GM13976 (cell line): ENCODE data around the gene PHEX.

Experiments
- DNase-seq: peaks from one replicate; pipeline ENCODE4 v3.0.0; 2012; ENCODE audit warnings: low spot score
- CTCF ChIP-seq: IDR thresholded peaks from 2 replicates; pipeline ENCODE4 v1.5.1; 2012; ENCODE audit warnings: borderline replicate concordance, mild to moderate bottlenecking; ENCODE audit not compliant: insufficient read depth; ENCODE audit errors: extremely low read depth, missing control alignments, control extremely low read depth
- in situ Hi-C: fragments of 300-500 bp; cut with MboI; formaldehyde crosslinking; loops from one replicate; pipeline ENCODE4 v1.12.0; 2022; ENCODE audit warnings: low sequenced_read_pairs, mixed read lengths, inconsistent platforms; ENCODE audit not compliant: unreplicated experiment

PHEX gene

DNA sequence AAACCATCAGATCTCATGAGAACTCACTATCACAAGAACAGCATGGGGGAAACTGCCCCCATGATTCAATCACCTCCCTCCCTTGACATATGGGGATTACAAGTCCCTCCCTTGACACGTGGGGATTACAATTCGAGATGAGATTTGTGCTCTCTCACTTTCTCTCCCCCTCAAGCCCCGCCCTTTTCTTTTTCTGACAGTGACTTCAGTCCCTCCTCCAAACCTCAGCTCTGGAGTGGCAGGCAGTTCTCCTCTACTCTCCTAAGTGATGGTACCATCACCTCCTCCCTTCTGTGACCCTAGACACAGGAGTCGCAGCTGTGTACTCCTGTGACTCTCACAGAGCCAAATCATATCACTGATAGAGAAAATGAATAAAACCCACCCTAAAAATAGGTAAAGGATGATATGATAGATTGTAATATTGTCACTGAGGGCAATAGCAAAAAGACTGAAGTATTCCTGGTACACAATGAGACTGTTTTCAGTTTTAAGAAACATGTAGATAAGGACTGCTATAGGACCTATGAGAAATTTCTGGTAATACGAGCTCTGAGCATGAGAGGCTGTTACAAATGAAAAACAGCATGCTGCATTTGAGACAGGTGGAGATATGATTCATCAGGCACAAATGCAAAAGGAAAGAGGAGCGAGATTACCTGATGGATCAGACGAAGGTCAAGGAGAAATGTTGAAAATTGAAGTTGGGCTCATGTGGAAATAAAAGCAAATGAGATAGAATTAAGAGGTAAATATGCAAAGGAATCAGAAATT is 139.3 kb downstream of the PHEX start:
- TF ChIP-seq CTCF = no peak
- DNase-seq = no peak
- in situ Hi-C loops = no loop called here

- TF ChIP-seq CTCF = no peak
- in situ Hi-C loops = no loop called here
- no peak for DNase-seq
Measured at GRCh38 chrX:22173966-22174365, 141.8 kb downstream of the PHEX start.

DNA sequence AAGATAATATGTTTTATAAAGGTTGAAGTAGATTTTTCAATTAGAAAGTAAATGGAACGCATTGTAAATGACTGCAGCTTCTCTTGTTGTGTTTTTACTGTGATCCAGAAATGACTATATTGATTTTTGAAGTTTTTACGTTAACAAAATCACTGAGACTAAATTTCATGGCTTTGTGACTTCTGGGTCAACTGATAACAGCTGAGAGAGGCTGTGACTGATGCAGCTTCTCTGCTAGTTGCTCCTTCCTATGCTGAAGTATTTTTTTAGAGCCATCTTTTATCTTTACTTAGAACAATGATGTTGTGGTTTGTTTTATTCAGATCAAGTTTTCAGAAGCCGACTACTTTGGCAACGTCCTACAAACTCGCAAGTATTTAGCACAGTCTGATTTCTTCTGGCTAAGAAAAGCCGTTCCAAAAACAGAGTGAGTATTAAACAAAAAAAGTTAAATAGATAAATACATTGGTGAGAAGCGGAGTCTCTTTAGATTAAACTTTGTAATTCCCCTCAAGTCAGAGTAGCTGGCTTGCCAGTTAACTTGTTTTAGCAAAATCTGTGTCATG is 145.9 kb downstream of the PHEX start:
- no peak for DNase-seq
- in situ Hi-C loops = loop anchor here (25.0 kb wide), 1 partner anchor 191 kb away; no protein-coding TSS in a partner anchor
- TF ChIP-seq CTCF = no peak

DNA sequence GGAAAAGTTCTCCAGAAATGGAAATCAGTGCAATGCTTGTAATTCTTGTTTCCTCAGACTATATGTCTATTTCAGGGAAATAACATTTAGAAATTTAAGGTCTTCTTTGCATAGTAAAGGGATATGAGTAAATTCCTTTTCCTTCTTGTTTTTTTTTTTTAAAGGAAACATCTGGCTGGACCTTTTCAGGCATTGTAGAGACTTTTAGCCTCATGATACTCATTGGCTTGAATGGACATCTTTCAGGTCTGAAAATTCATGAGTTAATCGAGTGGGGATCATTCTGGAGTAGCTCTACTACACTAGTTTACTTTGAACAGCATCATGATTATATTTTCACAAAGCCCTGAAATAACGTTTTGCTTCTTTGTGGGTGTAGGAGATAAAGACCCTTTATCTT is 152.0 kb downstream of the PHEX start:
- no peak for TF ChIP-seq CTCF
- in situ Hi-C loops = loop anchor here (25.0 kb wide), 1 partner anchor 197 kb away; no protein-coding TSS in a partner anchor
- no peak for DNase-seq

DNA sequence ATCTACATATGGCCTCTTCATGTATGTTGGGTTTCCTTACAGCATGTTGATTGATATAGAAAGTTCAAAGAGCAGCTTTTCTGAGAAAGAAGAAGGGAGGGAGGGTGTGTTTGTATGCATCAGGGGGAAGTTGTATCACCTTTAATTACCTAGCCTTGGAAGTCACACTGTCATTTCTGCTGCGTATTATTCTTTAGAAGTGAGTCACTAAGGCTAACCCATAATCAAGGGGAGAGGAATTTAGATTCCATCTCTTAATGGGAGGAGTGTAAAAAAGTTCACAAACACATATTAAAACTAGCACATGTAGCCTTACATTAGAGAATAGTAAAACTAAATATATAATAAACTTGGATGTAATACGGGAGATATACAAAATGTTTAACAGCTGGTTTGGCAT is 154.0 kb downstream of the PHEX start:
- DNase-seq = no peak
- TF ChIP-seq CTCF = no peak
- in situ Hi-C loops = loop anchor here (25.0 kb wide), 1 partner anchor 199 kb away; no protein-coding TSS in a partner anchor

- DNase-seq = peak; percentile 38
- peak; percentile 92 for TF ChIP-seq CTCF
- in situ Hi-C loops = loop anchor here (25.0 kb wide), 1 partner anchor 205 kb away; no protein-coding TSS in a partner anchor
Measured at GRCh38 chrX:22192419-22193060, 160.4 kb downstream of the PHEX start.
